ENCODE measurements around the gene ROBO1. TPM values are rescaled to one million over a fixed set of nuclear protein-coding genes. Genes with fewer than 3 reads are reported as not detected.
"Not testable (repeated sequence)": the region's sequence is repeated elsewhere in the genome, so short reads cannot be mapped to it uniquely, and the experiment has no call there.

The ROBO1 gene
- total RNA-seq, 1 experiment from 2014 or later, result 0.25 TPM

DNA sequence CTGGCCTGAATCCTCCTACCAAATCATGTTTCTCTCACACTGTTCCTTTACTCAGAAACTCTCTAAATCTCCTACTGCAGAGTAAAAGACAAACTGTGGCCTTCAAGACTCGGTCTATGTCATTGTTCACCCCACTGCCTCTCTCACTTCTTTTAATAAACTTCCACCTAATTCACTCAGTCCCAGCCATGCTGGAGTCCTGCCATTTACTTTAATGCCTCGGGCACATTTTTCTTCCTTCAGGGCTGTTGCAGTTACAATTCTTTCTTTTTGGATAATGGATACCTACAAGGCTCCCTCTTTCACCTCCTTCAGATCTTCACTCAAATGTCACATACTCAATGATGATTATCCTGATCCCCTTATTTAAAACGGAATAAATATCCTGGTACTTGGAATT lies 955.6 kb downstream of the ROBO1 start:
- DNase-seq (ENCODE audit: low spot score), result no peak

GRCh38 chr3:78809966-78810365 lies 957.8 kb downstream of the ROBO1 start:
- no peak for DNase-seq (ENCODE audit: low spot score)

- DNase-seq (ENCODE audit: low spot score), result no peak
These were observed 963.4 kb downstream of the ROBO1 start for GRCh38 chr3:78804251-78805037.

- no peak for DNase-seq (ENCODE audit: low spot score)
These were observed 965.3 kb downstream of the ROBO1 start for GRCh38 chr3:78802562-78802930.

- no peak for DNase-seq (ENCODE audit: low spot score)
These were observed 965.8 kb downstream of the ROBO1 start for GRCh38 chr3:78801926-78802561.

GRCh38 chr3:78799681-78800080 lies 968.1 kb downstream of the ROBO1 start:
- DNase-seq (ENCODE audit: low spot score), result no peak

DNA sequence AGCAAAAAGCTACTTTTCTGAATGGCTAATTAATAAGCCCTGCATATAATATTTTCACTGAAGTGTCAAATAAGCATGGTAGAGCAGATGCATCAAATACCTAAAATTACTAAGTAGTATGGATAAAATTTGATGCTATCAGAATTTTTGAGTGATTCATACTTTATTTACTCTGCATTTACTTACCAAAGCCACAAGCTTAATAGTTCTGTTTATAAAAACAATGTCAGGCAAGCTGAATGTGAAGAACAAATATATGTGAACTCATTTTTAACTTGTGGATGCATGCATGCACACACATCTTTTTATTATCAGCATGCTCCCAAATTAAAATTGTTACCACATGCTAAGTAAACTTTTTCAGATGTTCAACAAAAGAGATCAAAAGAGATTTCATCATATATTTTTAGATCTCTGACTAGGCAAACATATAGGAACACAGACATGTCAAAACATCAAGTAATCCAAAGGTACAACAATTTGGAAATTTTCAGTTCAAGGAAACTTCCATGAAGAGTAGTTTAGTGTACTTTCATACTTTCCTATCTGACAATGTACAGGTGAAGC lies 969.4 kb downstream of the ROBO1 start:
- DNase-seq (ENCODE audit: low spot score), result no peak

GRCh38 chr3:78794431-78794830 lies 973.4 kb downstream of the ROBO1 start:
- no peak for DNase-seq (ENCODE audit: low spot score)

DNA sequence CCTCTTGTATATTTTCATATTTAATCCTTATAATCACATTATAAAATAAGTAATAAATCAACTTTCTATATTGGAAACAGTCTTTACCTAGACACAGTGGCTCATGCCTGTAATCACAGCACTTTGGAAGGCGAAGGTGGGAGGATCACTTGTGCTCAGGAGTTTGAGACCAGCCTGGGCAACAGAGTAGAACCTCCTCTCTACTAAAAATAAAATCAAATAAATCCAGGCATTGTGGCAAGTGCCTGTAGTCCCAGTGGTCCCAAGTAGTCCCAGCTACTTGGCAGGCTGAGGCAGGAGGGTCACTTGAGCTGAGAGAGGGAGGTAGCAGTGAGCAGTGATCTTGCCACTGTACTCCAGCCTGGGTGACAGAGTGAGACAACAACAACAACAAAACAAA lies 975.1 kb downstream of the ROBO1 start:
- no peak for DNase-seq (ENCODE audit: low spot score)

DNA sequence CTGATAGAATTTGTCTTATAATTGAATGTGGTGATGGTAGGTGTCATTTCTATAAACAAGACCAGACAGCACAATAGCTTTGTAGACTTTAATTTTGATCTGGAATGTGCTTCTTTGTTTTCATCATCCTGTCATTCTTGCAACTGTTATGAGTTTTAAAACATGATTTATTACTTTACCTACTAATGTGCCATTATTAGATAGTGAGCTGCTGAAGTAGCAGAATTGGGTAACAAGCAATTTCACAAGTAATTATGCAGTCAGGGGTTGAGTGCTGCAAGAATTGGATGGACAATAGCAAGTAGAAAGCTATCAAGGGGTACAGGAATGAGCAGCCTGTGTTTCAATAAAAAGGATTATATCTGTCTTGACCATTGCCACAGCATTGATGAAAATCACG lies 975.6 kb downstream of the ROBO1 start:
- no peak for DNase-seq (ENCODE audit: low spot score)

DNA sequence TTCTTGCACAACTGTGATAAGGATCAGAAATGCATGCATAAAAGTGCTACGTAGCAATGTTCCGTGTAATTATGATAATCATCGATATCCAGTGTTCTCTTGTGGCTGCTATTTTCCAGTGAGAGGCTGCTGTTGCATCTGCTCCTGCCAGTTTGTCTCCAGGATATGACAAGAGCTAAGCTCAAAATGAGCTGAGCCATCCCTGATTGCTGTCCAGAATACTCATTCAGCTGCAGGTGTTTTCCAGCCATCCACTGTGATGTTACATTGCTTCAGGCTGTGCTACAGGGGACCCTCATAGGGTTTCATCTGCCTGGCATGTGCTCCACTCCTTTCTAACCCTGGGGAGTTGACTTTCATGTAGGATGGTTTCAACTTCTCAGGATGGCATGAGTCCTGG lies 976.0 kb downstream of the ROBO1 start:
- DNase-seq (ENCODE audit: low spot score), result no peak

DNA sequence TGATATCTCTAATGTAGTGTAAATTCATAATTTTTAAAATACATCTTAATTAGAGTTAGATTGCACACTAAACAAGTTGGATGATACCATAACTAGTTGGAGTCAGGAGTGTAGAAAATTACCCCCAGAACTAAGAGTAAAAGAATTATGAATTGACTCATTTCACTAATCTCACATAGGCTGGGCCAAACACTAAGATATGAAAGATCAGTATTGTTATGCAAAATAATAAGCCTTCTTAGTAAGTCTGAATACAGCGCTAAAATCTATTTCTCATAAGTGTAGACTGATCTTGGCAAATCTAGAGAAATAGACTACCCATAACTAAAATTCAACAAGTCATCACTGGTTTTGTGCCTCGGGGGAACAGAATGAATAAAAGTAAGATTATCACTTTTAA lies 979.0 kb downstream of the ROBO1 start:
- no peak for DNase-seq (ENCODE audit: low spot score)

DNA sequence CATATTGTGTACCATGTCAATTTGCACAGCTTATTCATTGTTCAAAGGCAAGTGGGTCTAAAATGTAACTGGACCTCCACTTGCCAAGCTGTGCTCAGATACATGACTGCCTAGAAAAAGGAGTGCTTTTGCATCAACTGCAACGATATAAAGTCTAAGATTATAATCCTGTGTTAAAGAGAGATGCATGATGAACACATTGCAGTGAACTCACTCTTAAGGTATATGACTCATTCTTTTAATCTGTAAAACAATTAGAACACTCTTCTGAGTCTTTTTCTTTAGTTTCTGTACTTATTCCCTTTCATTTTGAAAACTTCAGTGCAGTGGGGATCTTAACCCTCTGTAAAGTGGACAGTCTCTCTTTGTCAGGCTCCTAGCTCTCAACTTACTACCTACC lies 982.8 kb downstream of the ROBO1 start:
- DNase-seq (ENCODE audit: low spot score), result no peak

DNA sequence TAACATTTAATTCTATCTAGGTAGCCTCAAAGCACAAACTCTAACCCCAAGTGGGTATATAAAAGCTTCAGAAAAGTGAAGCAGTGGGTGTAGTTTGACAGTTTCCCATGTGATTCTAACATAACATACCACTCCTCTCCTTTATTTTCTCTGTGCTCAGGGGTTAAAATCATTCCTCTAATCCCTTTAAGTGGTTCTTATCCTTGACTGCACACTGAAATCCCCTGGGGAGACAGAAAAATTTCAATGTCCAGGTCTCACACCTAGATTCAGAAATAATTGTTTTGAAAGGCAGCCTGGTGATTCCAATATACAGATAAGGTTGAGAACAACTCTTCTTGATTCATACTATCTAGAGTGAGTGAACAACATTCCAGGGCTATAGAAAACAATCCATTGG lies 986.4 kb downstream of the ROBO1 start:
- DNase-seq (ENCODE audit: low spot score), result no peak

DNA sequence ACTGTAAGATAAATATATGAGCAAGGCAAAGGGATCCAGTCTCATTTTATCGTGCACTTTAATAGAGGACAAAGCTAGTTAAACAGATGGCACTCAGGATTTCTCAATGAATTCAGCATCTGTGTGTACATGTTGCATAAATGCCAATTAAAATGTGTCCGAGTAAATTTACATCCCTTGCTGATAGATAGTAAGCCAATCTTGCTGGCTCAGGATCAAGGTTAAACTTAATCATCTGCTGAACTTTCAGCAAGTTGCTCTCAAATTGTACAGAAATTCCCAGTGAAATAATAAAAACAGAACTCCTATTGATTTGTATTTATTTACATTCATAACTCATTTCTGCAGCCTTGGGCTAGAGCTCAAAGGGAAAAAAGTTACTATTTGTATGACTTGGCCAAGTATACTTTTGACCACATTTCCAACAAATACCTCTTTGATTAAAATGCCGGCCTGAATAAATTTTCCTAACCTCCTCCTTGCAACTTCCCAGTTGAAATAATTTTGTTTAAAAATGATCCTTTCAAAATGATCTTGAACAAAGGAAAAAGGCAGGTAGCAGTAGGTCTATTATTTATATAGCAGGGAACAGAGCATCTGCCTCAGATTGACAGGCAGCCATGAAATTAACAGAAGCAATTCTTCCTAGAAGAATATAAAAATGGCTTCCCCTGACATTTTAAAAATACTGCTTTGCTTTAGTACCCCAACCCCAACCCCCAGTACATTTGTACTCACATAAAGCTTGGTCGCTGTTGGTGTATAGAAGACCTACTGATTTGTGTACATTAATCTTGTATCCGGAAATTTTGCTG lies 1001.9 kb downstream of the ROBO1 start:
- no peak for DNase-seq (ENCODE audit: low spot score)

DNA sequence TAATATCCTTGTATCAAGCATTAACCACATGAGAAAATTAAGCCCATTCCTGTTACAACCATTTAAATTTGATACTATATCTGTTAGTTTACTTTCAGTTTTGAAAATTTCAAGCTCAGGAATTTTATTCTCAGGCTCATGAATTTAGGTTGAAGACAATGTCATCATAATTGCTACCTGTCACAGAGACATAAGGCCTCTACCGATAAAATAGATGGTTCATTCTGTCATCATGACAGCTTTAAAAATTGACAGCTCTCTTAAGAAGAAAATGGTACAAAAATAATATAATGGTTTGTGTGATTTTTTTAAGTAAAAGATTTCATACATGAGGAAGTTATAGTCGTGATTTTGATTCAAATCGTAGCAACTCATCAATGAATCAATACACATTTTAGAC lies 1003.2 kb downstream of the ROBO1 start:
- no peak for DNase-seq (ENCODE audit: low spot score)

- no peak for DNase-seq (ENCODE audit: low spot score)
These were observed 1005.7 kb downstream of the ROBO1 start for GRCh38 chr3:78762121-78762520.

GRCh38 chr3:78761126-78761525 lies 1006.7 kb downstream of the ROBO1 start:
- no peak for DNase-seq (ENCODE audit: low spot score)

GRCh38 chr3:78757731-78758130 lies 1010.1 kb downstream of the ROBO1 start:
- no peak for DNase-seq (ENCODE audit: low spot score)

DNA sequence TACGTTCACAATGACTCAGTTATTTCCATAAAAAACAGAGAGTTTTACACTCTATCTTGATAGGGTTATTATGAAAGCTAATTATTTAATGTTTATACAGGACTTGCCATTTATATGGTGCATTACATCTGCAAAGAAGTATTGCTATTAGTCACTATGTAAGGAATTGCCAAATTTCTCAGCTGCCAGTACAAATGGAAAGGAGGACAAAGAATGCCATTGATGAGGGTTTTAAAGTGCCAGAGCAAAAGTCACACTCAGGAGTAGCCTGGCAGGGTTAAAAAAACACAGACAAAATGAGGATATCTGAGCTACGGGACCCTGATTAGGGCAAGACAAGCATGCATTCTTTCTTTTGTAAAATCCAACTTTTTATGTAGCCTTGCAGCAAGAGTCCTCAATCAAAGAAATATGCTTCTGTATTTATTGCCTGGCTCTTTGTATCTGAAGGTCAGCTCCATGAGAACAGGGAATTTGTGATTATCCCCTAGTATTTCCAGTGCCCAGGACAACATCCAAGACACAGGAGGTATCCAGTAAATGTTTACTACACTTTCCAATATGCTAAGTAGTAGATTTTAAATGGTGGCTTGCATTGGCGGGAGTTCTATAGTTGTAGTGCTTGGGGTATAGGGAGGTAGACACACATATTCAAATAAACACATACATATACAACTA lies 1013.6 kb downstream of the ROBO1 start:
- DNase-seq (ENCODE audit: low spot score), result no peak

GRCh38 chr3:78751266-78751665 lies 1016.5 kb downstream of the ROBO1 start:
- no peak for DNase-seq (ENCODE audit: low spot score)

DNA sequence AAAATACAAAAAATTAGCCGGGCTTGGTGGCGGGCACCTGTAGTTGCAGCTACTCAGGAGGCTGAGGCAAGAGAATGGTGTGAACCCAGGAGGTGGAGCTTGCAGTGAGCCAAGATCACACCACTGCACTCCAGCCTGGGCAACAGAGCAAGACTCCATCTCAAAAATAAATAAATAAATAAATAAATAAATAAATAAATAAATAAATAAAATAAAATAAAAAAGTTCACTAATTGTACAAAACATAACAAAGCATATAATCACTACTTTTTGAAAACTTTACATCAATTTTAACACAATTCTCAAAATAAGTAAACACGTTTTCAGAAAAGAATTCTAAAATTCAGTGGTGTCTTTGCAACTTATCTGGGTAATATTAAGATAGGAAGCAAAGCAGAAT lies 1017.5 kb downstream of the ROBO1 start:
- DNase-seq (ENCODE audit: low spot score), result not testable (repeated sequence)
